Psoas muscle (tissue), 8 donors: ENCODE data around the gene PRKCSH. TPM values are rescaled to one million over a fixed set of nuclear protein-coding genes. Genes with fewer than 3 reads are reported as not detected.
A peak's percentile ranks its signal among the peaks of the same experiment; 100 is the strongest.

Experiments used
- ATAC-seq, 4 donors: fragments of 200-7000 bp; cut with Tn5 transposase; one replicate each; pipeline ENCODE4 v1.9.1; 2020; ENCODE audit warnings: moderate library complexity in 3 of 4, mild to moderate bottlenecking in 2 of 4
- DNase-seq, 2 donors: peaks; one replicate each; pipeline ENCODE4 v3.0.0-alpha.2; 2020
- H3K27ac ChIP-seq: fragments of 200-600 bp; one replicate; pipeline ENCODE4 v1.8.0; 2022
- H3K27me3 ChIP-seq, 3 donors: fragments of 200-600 bp in 1 of 3; one replicate each; pipeline versions ENCODE4 v1.6.1 to v1.8.0; 2013 to 2022; ENCODE audit warnings: low read length in 2 of 3, mild to moderate bottlenecking in 2 of 3, moderate library complexity in 1 of 3; ENCODE audit not compliant: insufficient read depth in 3 of 3
- H3K36me3 ChIP-seq, 2 donors: fragments of 200-600 bp in 1 of 2; one replicate each; pipeline versions ENCODE4 v1.6.1 to v1.8.0; 2013 to 2022; ENCODE audit warnings: low read depth in 1 of 2, mild to moderate bottlenecking in 1 of 2, moderate library complexity in 1 of 2; ENCODE audit not compliant: insufficient read depth in 1 of 2
- H3K4me1 ChIP-seq: fragments of 200-600 bp; one replicate; pipeline ENCODE4 v1.8.0; 2022
- H3K4me3 ChIP-seq: fragments of 200-600 bp; one replicate; pipeline ENCODE4 v1.8.0; 2022; ENCODE audit warnings: mild to moderate bottlenecking
- H3K9me3 ChIP-seq: fragments of 200-600 bp; one replicate; pipeline ENCODE4 v1.8.0; 2022
- WGBS, 3 donors: extraction: QIAGEN DNeasy Blood & Tissue Kit; methylation state at CpG; one replicate each; pipeline versions ENCODE4 v1.1.6 to v1.1.7; 2013; 5-methylcytosine and 5-hydroxymethylcytosine counted together
- intact Hi-C, 2 donors: fragments of 100-400 bp; cut with DNase I; formaldehyde crosslinking; loops; one replicate each; pipeline versions ENCODE4 v1.11.0 to v1.14.2; 2022
- polyA plus RNA-seq, 3 donors: library from polyadenylated mRNA; stranded (reverse); fragments of 200-250 nt; gene quantifications; one replicate each; pipeline ENCODE4 v1.2.3, GENCODE V29; 2013
- total RNA-seq, 4 donors: library from RNA; stranded (reverse); fragmentation: NEBNext Ultra II Directional in 2 of 4; extraction: Animal tissue kit (Norgen Biotek cat#: 25700) in 2 of 4; gene quantifications; one replicate each; pipeline versions ENCODE4 v1.2.1 to v1.2.4, GENCODE V29; 2021 to 2023
- TF ChIP-seq, protein P1 (sequence below): fragments of 200-600 bp; IDR thresholded peaks from one replicate; pipeline ENCODE4 v1.8.0; 2022; ENCODE audit warnings: antibody characterized with exemption
- donor health status: healthy with polysubstance abuse.
- donor health status: DM: no; HTN: no; CAD: no; lungs with moderate emphysema.
- donor health status: Bipolar disorder and iron deficiency.
- donor health status: healthy.
- donor health status: DM: yes; HTN: yes; CAD: no.
- donor health status: DM: no; HTN: no; CAD: no.
- donor health status: DM: no; HTN: no; CAD: no.
- donor health status: DM: yes; HTN: yes; CAD: no.

The PRKCSH gene
- total and polyA plus RNA-seq, 7 donors = 48.5 to 98.4 (median 60.9) TPM

- TF ChIP-seq, protein P1, sequence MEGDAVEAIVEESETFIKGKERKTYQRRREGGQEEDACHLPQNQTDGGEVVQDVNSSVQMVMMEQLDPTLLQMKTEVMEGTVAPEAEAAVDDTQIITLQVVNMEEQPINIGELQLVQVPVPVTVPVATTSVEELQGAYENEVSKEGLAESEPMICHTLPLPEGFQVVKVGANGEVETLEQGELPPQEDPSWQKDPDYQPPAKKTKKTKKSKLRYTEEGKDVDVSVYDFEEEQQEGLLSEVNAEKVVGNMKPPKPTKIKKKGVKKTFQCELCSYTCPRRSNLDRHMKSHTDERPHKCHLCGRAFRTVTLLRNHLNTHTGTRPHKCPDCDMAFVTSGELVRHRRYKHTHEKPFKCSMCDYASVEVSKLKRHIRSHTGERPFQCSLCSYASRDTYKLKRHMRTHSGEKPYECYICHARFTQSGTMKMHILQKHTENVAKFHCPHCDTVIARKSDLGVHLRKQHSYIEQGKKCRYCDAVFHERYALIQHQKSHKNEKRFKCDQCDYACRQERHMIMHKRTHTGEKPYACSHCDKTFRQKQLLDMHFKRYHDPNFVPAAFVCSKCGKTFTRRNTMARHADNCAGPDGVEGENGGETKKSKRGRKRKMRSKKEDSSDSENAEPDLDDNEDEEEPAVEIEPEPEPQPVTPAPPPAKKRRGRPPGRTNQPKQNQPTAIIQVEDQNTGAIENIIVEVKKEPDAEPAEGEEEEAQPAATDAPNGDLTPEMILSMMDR = no peak
- DNase-seq = no peak
- no peak for ATAC-seq
- intact Hi-C loops = loop anchor here in 1 of 2 donors (5.0 kb wide), 1 partner anchor 93 kb away; no protein-coding TSS in a partner anchor
- peaks cover 0 to 51% of the 10 kb centered on the region in 2 donors for H3K36me3 ChIP-seq
- H3K4me1 ChIP-seq = no peaks in the 10 kb centered on the region
- no peak overlapping the region for H3K4me3 ChIP-seq
- no peaks in the 10 kb centered on the region for H3K9me3 ChIP-seq
- H3K27ac ChIP-seq = no peak overlapping the region
- 78 to 85% (median 84%) methylated on average over 20 to 27 of the region's 27 CpGs for WGBS, 3 donors
- H3K27me3 ChIP-seq = no peaks in the 10 kb centered on the region
Measured at GRCh38 chr19:11494634-11495285, 59.3 kb downstream of the PRKCSH start.

GRCh38 chr19:11495481-11495880 is 60.0 kb downstream of the PRKCSH start:
- Histone ChIP-seq H3K9me3 (no peaks in the 10 kb centered on the region), H3K4me1 (no peaks in the 10 kb centered on the region), H3K27ac (no peak overlapping the region), H3K36me3 (peaks cover 0 to 51% of the 10 kb centered on the region in 2 donors), H3K27me3 (no peaks in the 10 kb centered on the region), H3K4me3 (no peak overlapping the region)
- ATAC-seq = no peak
- TF ChIP-seq, protein P1 = no peak
- DNase-seq = no peak
- intact Hi-C loops = loop anchor here in 1 of 2 donors (5.0 kb wide), 1 partner anchor 92 kb away; no protein-coding TSS in a partner anchor
- 60 to 74% (median 74%) methylated on average over 9 to 10 of the region's 10 CpGs for WGBS, 3 donors

- ATAC-seq = no peak
- WGBS, 3 donors = 93 to 95% (median 94%) methylated on average over 22 of the region's 22 CpGs
- H3K9me3 ChIP-seq = no peaks in the 10 kb centered on the region
- no peak overlapping the region for H3K27ac ChIP-seq
- TF ChIP-seq, protein P1 = no peak
- H3K4me3 ChIP-seq = no peak overlapping the region
- H3K4me1 ChIP-seq = no peaks in the 10 kb centered on the region
- peaks cover 0 to 47% of the 10 kb centered on the region in 2 donors for H3K36me3 ChIP-seq
- intact Hi-C loops = loop anchor here in 1 of 2 donors (5.0 kb wide), 1 partner anchor 91 kb away; no protein-coding TSS in a partner anchor
- no peaks in the 10 kb centered on the region for H3K27me3 ChIP-seq
- DNase-seq = no peak
Measured at GRCh38 chr19:11495885-11496284, 60.5 kb downstream of the PRKCSH start.

GRCh38 chr19:11496391-11497163 is 61.1 kb downstream of the PRKCSH start:
- H3K36me3 ChIP-seq = peaks cover 0 to 47% of the 10 kb centered on the region in 2 donors
- no peaks in the 10 kb centered on the region for H3K27me3 ChIP-seq
- DNase-seq (peak; percentile 70 to 84), ATAC-seq (peak; percentile 52 to 82 (median 72))
- no peaks in the 10 kb centered on the region for H3K4me1 ChIP-seq
- no peaks in the 10 kb centered on the region for H3K9me3 ChIP-seq
- intact Hi-C loops = loop anchor here in 1 of 2 donors (5.0 kb wide), 1 partner anchor 91 kb away; no protein-coding TSS in a partner anchor
- H3K4me3 ChIP-seq = no peak overlapping the region
- no peak overlapping the region for H3K27ac ChIP-seq
- TF ChIP-seq, protein P1 = peak; percentile 50
- 72 to 76% (median 74%) methylated on average over 17 of the region's 17 CpGs for WGBS, 3 donors
